HG02884 (cell line): Measurements from ENCODE around the gene INPP5D.
"Not testable (repeated sequence)": the region's sequence is repeated elsewhere in the genome, so short reads cannot be mapped to it uniquely, and the experiment has no call there.

Experiments used
- ATAC-seq: cut with Tn5 transposase; IDR thresholded peaks from one replicate; pipeline ENCODE4 v1.9.1; 2021; ENCODE audit warnings: mild to moderate bottlenecking, moderate library complexity; ENCODE audit not compliant: unreplicated experiment

The INPP5D gene

GRCh38 chr2:233200790-233201189, 140.6 kb downstream of the INPP5D start:
- not testable (repeated sequence) for ATAC-seq

GRCh38 chr2:233201258-233202013, 141.3 kb downstream of the INPP5D start:
- ATAC-seq, result no peak

- no peak for ATAC-seq
Observed at GRCh38 chr2:233202531-233202944, 142.4 kb downstream of the INPP5D start.

- no peak for ATAC-seq
Observed at GRCh38 chr2:233203060-233203459, 142.9 kb downstream of the INPP5D start.

- ATAC-seq, result no peak
Observed at GRCh38 chr2:233204286-233204936, 144.3 kb downstream of the INPP5D start.

GRCh38 chr2:233208382-233209116, 148.4 kb downstream of the INPP5D start:
- ATAC-seq, result no peak

GRCh38 chr2:233209117-233209532, 149.0 kb downstream of the INPP5D start:
- no peak for ATAC-seq

- no peak for ATAC-seq
Observed at GRCh38 chr2:233209533-233210171, 149.5 kb downstream of the INPP5D start.

GRCh38 chr2:233210281-233210680, 150.1 kb downstream of the INPP5D start:
- ATAC-seq, result no peak

- ATAC-seq, result no peak
Observed at GRCh38 chr2:233210843-233211547, 150.9 kb downstream of the INPP5D start.

- ATAC-seq, result no peak
Observed at GRCh38 chr2:233211548-233211895, 151.4 kb downstream of the INPP5D start.

GRCh38 chr2:233213011-233213410, 152.9 kb downstream of the INPP5D start:
- ATAC-seq, result no peak

GRCh38 chr2:233213975-233214374, 153.8 kb downstream of the INPP5D start:
- no peak for ATAC-seq

GRCh38 chr2:233217892-233218377, 157.8 kb downstream of the INPP5D start:
- ATAC-seq, result no peak

- no peak for ATAC-seq
Observed at GRCh38 chr2:233218836-233219235, 158.7 kb downstream of the INPP5D start.

- no peak for ATAC-seq
Observed at GRCh38 chr2:233219848-233220247, 159.7 kb downstream of the INPP5D start.

- ATAC-seq, result no peak
Observed at GRCh38 chr2:233221378-233222063, 161.4 kb downstream of the INPP5D start.

GRCh38 chr2:233223059-233223894, 163.1 kb downstream of the INPP5D start:
- ATAC-seq, result peak; percentile 66
